ENCODE measurements around the gene SNHG17. TPM values are rescaled to one million over a fixed set of nuclear protein-coding genes. Genes with fewer than 3 reads are reported as not detected.
"Not testable (repeated sequence)": the region's sequence is repeated elsewhere in the genome, so short reads cannot be mapped to it uniquely, and the experiment has no call there.

Gene SNHG17
- total RNA-seq, 1 donor from 2014 or later: 23.8 TPM

DNA sequence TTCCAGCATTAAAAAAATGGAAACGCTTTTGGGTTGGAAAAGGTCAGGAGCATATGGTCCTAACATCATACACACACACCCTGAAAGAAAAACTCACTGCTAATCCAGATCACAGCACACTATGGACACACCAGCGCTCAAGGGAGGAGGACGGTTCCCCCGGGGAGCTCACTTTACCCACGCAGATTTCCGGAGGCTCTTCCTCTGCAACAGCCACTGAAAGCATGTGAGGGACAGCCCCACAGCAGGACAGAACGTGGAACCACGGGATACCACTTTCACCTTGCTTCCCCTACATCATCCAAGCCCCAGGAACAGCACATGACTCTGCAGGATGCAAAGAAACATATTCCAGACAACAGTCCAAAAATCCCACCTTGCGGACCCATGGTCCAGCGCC lies 13.2 kb downstream of the SNHG17 start:
- Histone ChIP-seq H3K27ac (no peak overlapping the region), H3K9me3 (no peaks in the 10 kb centered on the region), H3K4me3 (no peak overlapping the region), H3K36me3 (peaks cover 91% of the 10 kb centered on the region), H3K27me3 (no peaks in the 10 kb centered on the region), H3K4me1 (no peaks in the 10 kb centered on the region)
- intact Hi-C loops (cut with DNase I): no loop called here
- TF ChIP-seq, protein P1, sequence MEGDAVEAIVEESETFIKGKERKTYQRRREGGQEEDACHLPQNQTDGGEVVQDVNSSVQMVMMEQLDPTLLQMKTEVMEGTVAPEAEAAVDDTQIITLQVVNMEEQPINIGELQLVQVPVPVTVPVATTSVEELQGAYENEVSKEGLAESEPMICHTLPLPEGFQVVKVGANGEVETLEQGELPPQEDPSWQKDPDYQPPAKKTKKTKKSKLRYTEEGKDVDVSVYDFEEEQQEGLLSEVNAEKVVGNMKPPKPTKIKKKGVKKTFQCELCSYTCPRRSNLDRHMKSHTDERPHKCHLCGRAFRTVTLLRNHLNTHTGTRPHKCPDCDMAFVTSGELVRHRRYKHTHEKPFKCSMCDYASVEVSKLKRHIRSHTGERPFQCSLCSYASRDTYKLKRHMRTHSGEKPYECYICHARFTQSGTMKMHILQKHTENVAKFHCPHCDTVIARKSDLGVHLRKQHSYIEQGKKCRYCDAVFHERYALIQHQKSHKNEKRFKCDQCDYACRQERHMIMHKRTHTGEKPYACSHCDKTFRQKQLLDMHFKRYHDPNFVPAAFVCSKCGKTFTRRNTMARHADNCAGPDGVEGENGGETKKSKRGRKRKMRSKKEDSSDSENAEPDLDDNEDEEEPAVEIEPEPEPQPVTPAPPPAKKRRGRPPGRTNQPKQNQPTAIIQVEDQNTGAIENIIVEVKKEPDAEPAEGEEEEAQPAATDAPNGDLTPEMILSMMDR (IDR thresholded peaks at IDR 0.05): no peak
- DNase-seq (no peak), ATAC-seq (no peak)

DNA sequence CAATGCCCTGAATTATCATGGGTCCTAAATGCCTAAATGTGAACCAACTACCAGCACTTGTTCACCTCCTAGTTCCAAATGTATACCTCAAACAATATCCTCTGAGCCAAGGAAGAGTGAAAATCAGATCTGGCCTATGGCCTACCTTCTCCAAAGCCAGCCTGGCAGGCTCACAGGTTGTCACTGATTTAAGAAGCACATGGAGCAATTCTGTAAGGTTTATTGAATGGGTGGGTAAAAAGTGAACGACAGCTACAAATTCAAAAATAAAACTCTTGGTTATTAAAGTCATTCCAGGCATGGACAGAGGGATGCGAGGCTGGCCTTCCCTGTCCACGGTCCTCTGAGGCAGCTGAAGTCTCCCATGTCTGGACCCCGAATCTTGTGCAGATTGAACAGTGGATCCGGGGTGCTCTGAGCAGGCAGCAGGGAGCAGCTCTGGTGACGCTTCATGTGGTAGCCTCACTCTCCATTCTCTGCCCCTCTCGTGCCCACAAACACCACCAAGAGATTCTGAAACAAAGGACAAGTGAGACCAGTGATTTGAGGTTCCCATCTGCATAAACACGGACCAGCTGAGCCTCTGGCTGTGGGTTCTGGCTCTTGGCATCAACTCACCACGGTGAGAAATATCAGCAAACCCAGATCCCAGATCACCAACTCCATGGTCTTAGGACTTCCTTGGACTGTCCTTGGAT lies 14.6 kb downstream of the SNHG17 start:
- no peaks in the 10 kb centered on the region for H3K27me3 ChIP-seq
- no peaks in the 10 kb centered on the region for H3K4me1 ChIP-seq
- H3K9me3 ChIP-seq: no peaks in the 10 kb centered on the region
- intact Hi-C loops (cut with DNase I): no loop called here
- H3K27ac ChIP-seq: no peak overlapping the region
- peak; percentile 13 for DNase-seq
- peaks cover 77% of the 10 kb centered on the region for H3K36me3 ChIP-seq
- H3K4me3 ChIP-seq: no peak overlapping the region
- no peak for ATAC-seq
- TF ChIP-seq, protein P1 (IDR thresholded peaks at IDR 0.05): no peak

DNA sequence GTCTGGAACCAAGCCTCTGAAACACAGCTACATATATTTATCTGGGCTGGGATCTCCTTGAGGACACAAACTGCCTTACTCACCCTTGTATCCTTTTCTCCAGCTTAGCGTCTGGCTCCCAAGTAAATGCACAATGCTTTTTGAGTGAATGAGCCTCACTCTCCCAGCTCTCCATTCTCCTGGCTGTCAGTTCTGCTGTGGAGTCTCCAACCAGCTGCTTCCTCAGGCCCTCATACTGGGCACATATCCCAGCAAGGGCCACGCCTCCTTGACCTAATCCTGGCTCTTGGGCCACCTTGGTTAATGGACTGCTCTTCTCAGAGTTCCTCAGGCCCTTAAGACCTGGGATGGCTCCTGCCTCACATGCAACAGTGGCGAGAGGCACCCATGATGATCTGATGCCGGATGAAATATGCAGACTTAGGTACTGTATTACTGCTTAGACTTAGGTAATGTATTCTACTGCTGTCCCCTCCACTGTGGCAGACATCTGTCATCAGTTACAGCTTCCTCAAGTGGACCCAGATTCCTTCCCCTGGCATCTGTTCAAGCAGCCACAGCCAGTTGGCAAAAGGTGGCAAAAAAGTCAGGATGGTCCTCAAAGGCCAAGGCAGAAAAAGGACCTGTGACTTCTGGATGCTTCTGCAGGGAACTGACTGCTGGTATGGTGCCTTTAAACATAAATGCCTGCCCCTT lies 16.5 kb downstream of the SNHG17 start:
- peaks cover 62% of the 10 kb centered on the region for H3K36me3 ChIP-seq
- H3K9me3 ChIP-seq: no peaks in the 10 kb centered on the region
- H3K4me3 ChIP-seq: no peak overlapping the region
- H3K27ac ChIP-seq: no peak overlapping the region
- no peaks in the 10 kb centered on the region for H3K27me3 ChIP-seq
- H3K4me1 ChIP-seq: no peaks in the 10 kb centered on the region
- DNase-seq (no peak), ATAC-seq (peak; percentile 63)
- TF ChIP-seq, protein P1 (IDR thresholded peaks at IDR 0.05): no peak
- intact Hi-C loops (cut with DNase I): no loop called here

DNA sequence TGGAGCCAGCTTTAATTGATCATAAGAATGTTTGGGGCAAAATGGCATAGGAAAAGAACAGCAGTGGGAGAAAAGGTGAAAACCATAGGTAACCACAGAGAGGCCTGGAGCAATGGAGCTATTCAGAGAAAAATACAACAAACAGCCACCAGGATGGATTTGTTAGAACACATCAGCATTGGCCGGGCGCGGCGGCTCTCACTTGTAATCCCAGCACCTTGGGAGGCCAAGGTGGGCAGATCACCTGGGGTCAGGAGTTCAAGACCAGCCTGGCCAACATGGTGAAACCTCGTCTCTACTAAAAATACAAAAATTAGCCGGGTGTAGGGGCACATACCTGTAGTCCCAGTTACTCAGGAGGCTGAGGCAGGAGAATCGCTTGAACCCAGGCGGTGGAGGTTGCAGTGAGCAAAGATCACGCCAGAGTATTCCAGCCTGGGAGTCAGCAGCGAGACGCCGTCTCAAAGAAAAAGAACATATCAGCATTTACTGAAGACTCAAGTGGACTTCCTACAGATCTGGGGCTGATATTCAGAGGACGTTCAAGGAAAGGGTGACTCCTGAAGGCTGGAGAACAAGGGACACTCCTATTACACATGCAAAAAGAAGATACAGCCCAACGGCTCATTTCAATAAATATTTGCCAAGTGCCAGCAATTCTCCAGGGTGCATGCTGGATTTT lies 20.2 kb downstream of the SNHG17 start:
- Histone ChIP-seq H3K9me3 (no peaks in the 10 kb centered on the region), H3K27me3 (no peaks in the 10 kb centered on the region), H3K4me3 (no peak overlapping the region), H3K27ac (no peak overlapping the region), H3K36me3 (peaks cover 25% of the 10 kb centered on the region), H3K4me1 (no peaks in the 10 kb centered on the region)
- ATAC-seq (no peak), DNase-seq (peak; percentile 35)
- intact Hi-C loops (cut with DNase I): no loop called here
- TF ChIP-seq, protein P1 (IDR thresholded peaks at IDR 0.05): no peak

DNA sequence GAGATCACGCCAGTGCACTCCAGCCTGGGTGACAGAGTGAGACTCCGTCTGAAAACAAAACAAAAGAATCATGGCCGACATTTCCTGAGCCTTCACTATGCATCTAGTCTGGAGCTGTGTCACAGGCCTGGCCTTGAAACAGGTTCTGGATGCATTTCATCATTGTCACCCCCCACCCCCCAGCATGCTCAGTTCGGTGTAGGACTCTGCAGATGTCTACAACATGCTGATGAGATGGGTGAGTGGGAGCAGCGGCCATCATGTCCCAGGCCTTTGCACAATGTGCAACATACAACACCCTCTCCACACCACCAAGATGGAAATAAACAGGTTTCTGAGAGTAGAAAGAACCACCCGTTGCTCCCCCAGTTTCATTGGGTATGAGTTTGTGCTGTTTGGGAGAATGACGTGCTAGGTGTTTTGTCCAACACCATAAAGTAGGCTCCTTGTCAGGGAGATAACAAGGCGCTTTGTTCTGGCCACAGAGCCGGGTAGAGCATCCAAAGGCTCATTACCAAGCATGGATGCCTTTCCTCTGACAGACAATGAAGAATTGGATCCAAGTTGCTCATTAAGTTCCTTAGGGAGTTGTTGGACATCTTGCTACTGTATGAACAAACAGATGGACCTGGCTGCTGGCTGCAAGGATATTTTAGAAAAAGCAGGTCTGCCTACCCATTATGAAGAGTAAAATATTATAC lies 22.1 kb downstream of the SNHG17 start:
- TF ChIP-seq, protein P1 (IDR thresholded peaks at IDR 0.05): no peak
- Histone ChIP-seq H3K4me1 (no peaks in the 10 kb centered on the region), H3K27me3 (no peaks in the 10 kb centered on the region), H3K9me3 (no peaks in the 10 kb centered on the region), H3K27ac (no peak overlapping the region), H3K4me3 (no peak overlapping the region), H3K36me3 (peaks cover 7% of the 10 kb centered on the region)
- intact Hi-C loops (cut with DNase I): no loop called here
- ATAC-seq (no peak), DNase-seq (peak; percentile 12)

DNA sequence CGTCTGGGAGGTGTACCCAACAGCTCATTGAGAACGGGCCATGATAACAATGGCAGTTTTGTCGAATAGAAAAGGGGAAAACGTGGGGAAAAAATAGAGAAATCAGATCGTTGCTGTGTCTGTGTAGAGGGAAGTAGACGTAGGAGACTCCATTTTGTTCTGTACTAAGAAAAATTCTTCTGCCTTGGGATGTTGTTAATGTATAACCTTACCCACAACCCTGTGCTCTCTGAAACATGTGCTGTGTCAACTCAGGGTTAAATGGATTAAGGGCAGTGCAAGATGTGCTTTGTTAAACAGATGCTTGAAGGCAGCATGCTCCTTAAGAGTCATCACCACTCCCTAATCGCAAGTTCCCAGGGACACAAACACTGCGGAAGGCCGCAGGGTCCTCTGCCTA lies 27.3 kb downstream of the SNHG17 start:
- not testable (repeated sequence) for H3K4me1 ChIP-seq, ATAC-seq, DNase-seq, H3K4me3 ChIP-seq, H3K36me3 ChIP-seq, H3K9me3 ChIP-seq, H3K27ac ChIP-seq, H3K27me3 ChIP-seq
- intact Hi-C loops (cut with DNase I): loop anchor here (5.0 kb wide), 1 partner anchor 176 kb away; no protein-coding TSS in a partner anchor

Data from upper lobe of right lung (tissue), 1 donor.